HEK293 (cell line): ENCODE results near the gene SULF2.
A peak's percentile ranks its signal among the peaks of the same experiment; 100 is the strongest.

Experiments
- CTCF ChIA-PET: fragments of 350-600 bp; formaldehyde crosslinking; extraction: SDS; loops from one replicate; lab custom pipeline; 2021; ENCODE audit warnings: antibody characterized with exemption; lab: Yijun Ruan, JAX
- POLR2A ChIA-PET: fragments of 300-600 bp; formaldehyde crosslinking; extraction: SDS; loops from one replicate; lab custom pipeline; 2020; ENCODE audit warnings: antibody characterized with exemption, inconsistent platforms; lab: Yijun Ruan, JAX
- H3K27ac ChIP-seq: fragments of 200-500 bp; sonication (Bioruptor generic); 2 replicates; pipeline ENCODE4 v1.5.1; 2014; ENCODE audit warnings: low read depth, low read length, control low read depth, inconsistent platforms; ENCODE audit errors: extremely low read depth
- H3K36me3 ChIP-seq, 2 experiments: fragments of 200-500 bp in 1 of 2; sonication (Bioruptor generic) in 1 of 2; 1 replicate in 1 of 2; 2 replicates in 1 of 2; pipeline ENCODE4 v1.5.1; 2014 to 2017; ENCODE audit warnings: inconsistent platforms in 2 of 2, low read length in 2 of 2; ENCODE audit not compliant: control insufficient read depth in 2 of 2, insufficient read depth in 1 of 2
- H3K4me1 ChIP-seq: fragments of 200-500 bp; sonication (Bioruptor generic); 2 replicates; pipeline ENCODE4 v1.5.1; 2014; ENCODE audit warnings: mild to moderate bottlenecking, low read length, inconsistent platforms; ENCODE audit not compliant: control insufficient read depth, insufficient read depth
- H3K4me3 ChIP-seq: 2 replicates; pipeline ENCODE4 v1.5.1; 2011; ENCODE audit warnings: low read depth, mild to moderate bottlenecking, control low read depth, low read length, moderate library complexity
- H3K9me3 ChIP-seq: fragments of 200-500 bp; sonication (Bioruptor generic); 2 replicates; pipeline ENCODE4 v1.5.1; 2014; ENCODE audit warnings: low read depth, low read length, inconsistent platforms; ENCODE audit not compliant: control insufficient read depth, insufficient read depth
- BCL11A ChIP-seq: fragments of 450-650 bp; formaldehyde crosslinking; IDR thresholded peaks from 2 replicates; pipeline ENCODE4 v1.5.1; 2016; ENCODE audit warnings: low read depth, missing biosample characterization, missing genetic modification characterization
- FEZF1 ChIP-seq: fragments of 450-650 bp; formaldehyde crosslinking; IDR thresholded peaks from 2 replicates; pipeline ENCODE4 v1.5.1; 2016; ENCODE audit warnings: missing biosample characterization, missing genetic modification characterization
- KLF7 ChIP-seq: fragments of 450-650 bp; formaldehyde crosslinking; IDR thresholded peaks from 2 replicates; pipeline ENCODE4 v1.5.1; 2016; ENCODE audit warnings: missing biosample characterization, missing genetic modification characterization, borderline replicate concordance
- SETDB1 ChIP-seq: IDR thresholded peaks from one replicate; pipeline ENCODE4 v1.6.1; 2017; ENCODE audit warnings: mild to moderate bottlenecking, low read length, moderate library complexity, mixed read lengths; ENCODE audit not compliant: insufficient read length
- SP3 ChIP-seq: fragments of 450-650 bp; formaldehyde crosslinking; IDR thresholded peaks from 2 replicates; pipeline ENCODE4 v1.5.1; 2016; ENCODE audit warnings: missing biosample characterization, missing genetic modification characterization
- ZBTB48 ChIP-seq: fragments of 450-650 bp; formaldehyde crosslinking; IDR thresholded peaks from 2 replicates; pipeline ENCODE4 v1.5.1; 2016; ENCODE audit warnings: missing biosample characterization, missing genetic modification characterization
- ZEB2 ChIP-seq: fragments of 450-650 bp; formaldehyde crosslinking; IDR thresholded peaks from 2 replicates; pipeline ENCODE4 v1.5.1; 2016; ENCODE audit warnings: missing biosample characterization, missing genetic modification characterization
- ZNF211 ChIP-seq: fragments of 450-650 bp; formaldehyde crosslinking; IDR thresholded peaks from 2 replicates; pipeline ENCODE4 v1.5.1; 2016; ENCODE audit warnings: low read depth, missing biosample characterization, missing genetic modification characterization
- ZNF280D ChIP-seq: fragments of 450-650 bp; formaldehyde crosslinking; IDR thresholded peaks from 2 replicates; pipeline ENCODE4 v1.5.1; 2016; ENCODE audit warnings: missing biosample characterization, missing genetic modification characterization
- ZNF311 ChIP-seq: fragments of 450-650 bp; formaldehyde crosslinking; IDR thresholded peaks from 2 replicates; pipeline ENCODE4 v1.5.1; 2017; ENCODE audit warnings: missing biosample characterization, missing genetic modification characterization, borderline replicate concordance
- ZNF549 ChIP-seq: fragments of 450-650 bp; IDR thresholded peaks from 2 replicates; pipeline ENCODE4 v1.5.1; 2018; ENCODE audit warnings: missing biosample characterization, missing genetic modification characterization, mild to moderate bottlenecking, inconsistent platforms, moderate library complexity
- ZNF580 ChIP-seq: fragments of 450-650 bp; formaldehyde crosslinking; IDR thresholded peaks from 2 replicates; pipeline ENCODE4 v1.5.1; 2016; ENCODE audit warnings: missing biosample characterization, missing genetic modification characterization
- ZNF585B ChIP-seq: fragments of 450-650 bp; formaldehyde crosslinking; IDR thresholded peaks from 2 replicates; pipeline ENCODE4 v1.5.1; 2016; ENCODE audit warnings: missing biosample characterization, missing genetic modification characterization
- ZNF768 ChIP-seq: fragments of 450-650 bp; formaldehyde crosslinking; IDR thresholded peaks from 2 replicates; pipeline ENCODE4 v1.5.1; 2018; ENCODE audit warnings: missing biosample characterization, mild to moderate bottlenecking, missing genetic modification characterization
- TF ChIP-seq, protein P1 (sequence below): fragments of 450-650 bp; formaldehyde crosslinking; IDR thresholded peaks from 2 replicates; pipeline ENCODE4 v1.5.1; 2017; ENCODE audit warnings: missing biosample characterization, missing genetic modification characterization
- TF ChIP-seq, protein P2 (sequence below): fragments of 450-650 bp; formaldehyde crosslinking; IDR thresholded peaks from 2 replicates; pipeline ENCODE4 v1.5.0; 2017; ENCODE audit warnings: missing biosample characterization, missing genetic modification characterization, borderline replicate concordance

Gene SULF2

GRCh38 chr20:47696856-47697255, 88.4 kb downstream of the SULF2 start:
- ChIA-PET POLR2A (no interaction called here), CTCF (no interaction called here)
- Histone ChIP-seq H3K9me3 (no peaks in the 10 kb centered on the region), H3K4me1 (no peaks in the 10 kb centered on the region), H3K4me3 (no peak overlapping the region), H3K36me3 (peaks cover 0 to 23% of the 10 kb centered on the region in 2 experiments; a peak in 1 of 3 replicates), H3K27ac (no peak overlapping the region)
- TF ChIP-seq ZBTB48, result no peak
- TF ChIP-seq BCL11A (tag by site-specific recombination), result no peak
- TF ChIP-seq KLF7, result no peak
- TF ChIP-seq SP3 (tag by site-specific recombination), result no peak
- no peak for TF ChIP-seq ZNF768
- TF ChIP-seq ZEB2 (tag by site-specific recombination), result no peak

DNA sequence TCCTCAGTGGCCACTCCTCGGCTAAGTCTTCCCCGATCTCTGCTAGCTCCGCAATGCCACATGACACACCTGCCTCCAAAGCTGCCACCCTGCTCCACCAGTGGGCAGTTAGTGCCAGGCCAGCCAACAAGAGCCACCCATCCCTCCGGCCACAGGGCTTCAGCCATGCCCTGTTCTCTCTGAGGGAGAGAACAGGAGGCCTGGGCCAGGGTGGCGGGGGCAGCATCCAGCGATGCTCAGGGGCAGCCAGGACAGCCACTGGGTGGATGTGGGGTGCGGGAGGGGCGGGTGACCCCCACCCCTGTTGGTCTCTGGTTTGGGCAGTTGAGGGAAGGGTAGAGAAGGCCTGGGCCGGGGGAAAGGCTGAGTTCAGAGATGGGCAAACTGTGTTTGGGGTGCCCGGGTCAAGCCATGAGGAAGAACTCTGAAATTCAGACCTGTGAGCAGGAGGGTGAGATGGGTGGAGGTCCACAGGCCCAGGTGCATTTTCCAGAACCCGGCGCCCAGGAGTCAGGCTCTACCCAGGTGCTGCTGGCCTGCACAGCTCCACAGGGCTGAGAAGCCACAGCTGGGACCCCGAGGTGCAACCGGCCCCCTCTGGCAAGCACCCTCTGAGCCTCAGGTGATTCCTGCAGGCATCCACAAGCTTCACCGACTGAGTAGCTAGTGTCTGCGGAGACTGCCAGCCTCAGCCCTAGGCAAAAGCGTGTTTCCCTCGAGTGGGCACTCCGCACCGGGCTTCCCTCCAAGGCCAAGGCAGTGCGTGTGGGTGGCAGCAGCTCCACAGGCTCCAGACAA, 91.1 kb downstream of the SULF2 start:
- ChIA-PET CTCF (interaction anchor here (1.0 to 1.1 kb wide), 2 partner anchors 16 to 31 kb away, joined by 3 read pairs; no protein-coding TSS in a partner anchor), POLR2A (no interaction called here)
- H3K9me3 ChIP-seq, result no peaks in the 10 kb centered on the region
- no peak for TF ChIP-seq BCL11A (tag by site-specific recombination)
- no peak for TF ChIP-seq ZNF580 (tag by site-specific recombination)
- TF ChIP-seq ZEB2 (tag by site-specific recombination), result no peak
- no peaks in the 10 kb centered on the region for H3K4me1 ChIP-seq
- peaks cover 0 to 19% of the 10 kb centered on the region in 2 experiments; a peak in 1 of 3 replicates for H3K36me3 ChIP-seq
- no peak overlapping the region for H3K27ac ChIP-seq
- no peak overlapping the region for H3K4me3 ChIP-seq

- ChIA-PET POLR2A (no interaction called here), CTCF (interaction anchor here (0.7 kb wide), 1 partner anchor 163 kb away, joined by 3 read pairs; no protein-coding TSS in a partner anchor)
- Histone ChIP-seq H3K4me1 (no peaks in the 10 kb centered on the region), H3K36me3 (peaks cover 0 to 25% of the 10 kb centered on the region in 2 experiments; a peak in 1 of 3 replicates), H3K27ac (no peak overlapping the region), H3K9me3 (no peaks in the 10 kb centered on the region), H3K4me3 (no peak overlapping the region)
- TF ChIP-seq, protein P1, sequence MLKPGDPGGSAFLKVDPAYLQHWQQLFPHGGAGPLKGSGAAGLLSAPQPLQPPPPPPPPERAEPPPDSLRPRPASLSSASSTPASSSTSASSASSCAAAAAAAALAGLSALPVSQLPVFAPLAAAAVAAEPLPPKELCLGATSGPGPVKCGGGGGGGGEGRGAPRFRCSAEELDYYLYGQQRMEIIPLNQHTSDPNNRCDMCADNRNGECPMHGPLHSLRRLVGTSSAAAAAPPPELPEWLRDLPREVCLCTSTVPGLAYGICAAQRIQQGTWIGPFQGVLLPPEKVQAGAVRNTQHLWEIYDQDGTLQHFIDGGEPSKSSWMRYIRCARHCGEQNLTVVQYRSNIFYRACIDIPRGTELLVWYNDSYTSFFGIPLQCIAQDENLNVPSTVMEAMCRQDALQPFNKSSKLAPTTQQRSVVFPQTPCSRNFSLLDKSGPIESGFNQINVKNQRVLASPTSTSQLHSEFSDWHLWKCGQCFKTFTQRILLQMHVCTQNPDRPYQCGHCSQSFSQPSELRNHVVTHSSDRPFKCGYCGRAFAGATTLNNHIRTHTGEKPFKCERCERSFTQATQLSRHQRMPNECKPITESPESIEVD (tag by site-specific recombination), result no peak
- TF ChIP-seq ZNF585B (tag by site-specific recombination) (peak; percentile 48), ZNF311 (tag by site-specific recombination) (peak; percentile 46; the same call in 1 of the 2 replicates), ZNF549 (tag by site-specific recombination) (no peak), SETDB1 (peak; percentile 76), FEZF1 (tag by site-specific recombination) (no peak), ZNF280D (tag by site-specific recombination) (peak; percentile 71; the same call in 1 of the 2 replicates), ZNF211 (no peak)
- TF ChIP-seq, protein P2, sequence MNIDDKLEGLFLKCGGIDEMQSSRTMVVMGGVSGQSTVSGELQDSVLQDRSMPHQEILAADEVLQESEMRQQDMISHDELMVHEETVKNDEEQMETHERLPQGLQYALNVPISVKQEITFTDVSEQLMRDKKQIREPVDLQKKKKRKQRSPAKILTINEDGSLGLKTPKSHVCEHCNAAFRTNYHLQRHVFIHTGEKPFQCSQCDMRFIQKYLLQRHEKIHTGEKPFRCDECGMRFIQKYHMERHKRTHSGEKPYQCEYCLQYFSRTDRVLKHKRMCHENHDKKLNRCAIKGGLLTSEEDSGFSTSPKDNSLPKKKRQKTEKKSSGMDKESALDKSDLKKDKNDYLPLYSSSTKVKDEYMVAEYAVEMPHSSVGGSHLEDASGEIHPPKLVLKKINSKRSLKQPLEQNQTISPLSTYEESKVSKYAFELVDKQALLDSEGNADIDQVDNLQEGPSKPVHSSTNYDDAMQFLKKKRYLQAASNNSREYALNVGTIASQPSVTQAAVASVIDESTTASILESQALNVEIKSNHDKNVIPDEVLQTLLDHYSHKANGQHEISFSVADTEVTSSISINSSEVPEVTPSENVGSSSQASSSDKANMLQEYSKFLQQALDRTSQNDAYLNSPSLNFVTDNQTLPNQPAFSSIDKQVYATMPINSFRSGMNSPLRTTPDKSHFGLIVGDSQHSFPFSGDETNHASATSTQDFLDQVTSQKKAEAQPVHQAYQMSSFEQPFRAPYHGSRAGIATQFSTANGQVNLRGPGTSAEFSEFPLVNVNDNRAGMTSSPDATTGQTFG (tag by site-specific recombination), result no peak
These were observed 93.7 kb downstream of the SULF2 start for GRCh38 chr20:47691625-47692024.
